Measurements from ENCODE around the gene CAPN1. TPM values are rescaled to one million over a fixed set of nuclear protein-coding genes. Genes with fewer than 3 reads are reported as not detected.

The CAPN1 gene
- polyA plus RNA-seq, 1 donor from 2014 or later = 102 TPM

GRCh38 chr11:65241692-65242091, 60.0 kb downstream of the CAPN1 start:
- Histone ChIP-seq H3K4me2 (ENCODE audit: low read length) (no peak overlapping the region), H3F3A (ENCODE audit: insufficient read depth, low read length, poor library complexity, severe bottlenecking) (no peaks in the 10 kb centered on the region), H3K36me3 (ENCODE audit: insufficient read depth, low read length) (no peaks in the 10 kb centered on the region), H3K4me3 (ENCODE audit: low read length) (no peak overlapping the region), H3K9me2 (ENCODE audit: insufficient read depth, low read length) (no peaks in the 10 kb centered on the region), H3K9me3 (ENCODE audit: low read length) (no peaks in the 10 kb centered on the region), H3K27me3 (ENCODE audit: insufficient read depth, low read depth, low read length) (no peaks in the 10 kb centered on the region), H3K9ac (ENCODE audit: low read length) (no peak overlapping the region), H3K27ac (ENCODE audit: low read length) (no peak overlapping the region), H2AFZ (ENCODE audit: low read depth, low read length) (no peak overlapping the region), H3K79me2 (replicated peaks; ENCODE audit: insufficient read depth, low read length) (no peaks in the 10 kb centered on the region), H4K20me1 (ENCODE audit: insufficient read depth) (no peaks in the 10 kb centered on the region)
- TF ChIP-seq REST (IDR thresholded peaks at IDR 0.05; ENCODE audit: borderline replicate concordance) (no peak), SMC3 (conservative IDR thresholded peaks at IDR 0.05; ENCODE audit: poor library complexity) (no peak), MXI1 (conservative IDR thresholded peaks at IDR 0.05; ENCODE audit: poor library complexity, severe bottlenecking) (no peak), EP300 (conservative IDR thresholded peaks at IDR 0.05; ENCODE audit: poor library complexity, severe bottlenecking) (no peak), POLR2AphosphoS5 (IDR thresholded peaks at IDR 0.05) (no peak), RAD21 (conservative IDR thresholded peaks at IDR 0.05) (no peak), TAF1 (IDR thresholded peaks at IDR 0.05; ENCODE audit: low read depth) (no peak), CTCF (IDR thresholded peaks at IDR 0.05; ENCODE audit: poor library complexity, severe bottlenecking) (no peak), EZH2 (IDR thresholded peaks at IDR 0.05; ENCODE audit: borderline replicate concordance, insufficient read depth, low read length, poor library complexity, severe bottlenecking) (no peak)

- TF ChIP-seq EP300 (conservative IDR thresholded peaks at IDR 0.05; ENCODE audit: poor library complexity, severe bottlenecking) (no peak), EZH2 (IDR thresholded peaks at IDR 0.05; ENCODE audit: borderline replicate concordance, insufficient read depth, low read length, poor library complexity, severe bottlenecking) (no peak), POLR2AphosphoS5 (IDR thresholded peaks at IDR 0.05) (no peak), TAF1 (IDR thresholded peaks at IDR 0.05; ENCODE audit: low read depth) (no peak), RAD21 (conservative IDR thresholded peaks at IDR 0.05) (no peak), SMC3 (conservative IDR thresholded peaks at IDR 0.05; ENCODE audit: poor library complexity) (no peak), CTCF (IDR thresholded peaks at IDR 0.05; ENCODE audit: poor library complexity, severe bottlenecking) (no peak), MXI1 (conservative IDR thresholded peaks at IDR 0.05; ENCODE audit: poor library complexity, severe bottlenecking) (no peak), REST (IDR thresholded peaks at IDR 0.05; ENCODE audit: borderline replicate concordance) (no peak)
- Histone ChIP-seq H3K79me2 (replicated peaks; ENCODE audit: insufficient read depth, low read length) (no peaks in the 10 kb centered on the region), H2AFZ (ENCODE audit: low read depth, low read length) (no peak overlapping the region), H3F3A (ENCODE audit: insufficient read depth, low read length, poor library complexity, severe bottlenecking) (no peaks in the 10 kb centered on the region), H3K9me2 (ENCODE audit: insufficient read depth, low read length) (no peaks in the 10 kb centered on the region), H3K4me3 (ENCODE audit: low read length) (no peak overlapping the region), H3K4me2 (ENCODE audit: low read length) (no peak overlapping the region), H3K9ac (ENCODE audit: low read length) (no peak overlapping the region), H3K27ac (ENCODE audit: low read length) (no peak overlapping the region), H4K20me1 (ENCODE audit: insufficient read depth) (no peaks in the 10 kb centered on the region), H3K36me3 (ENCODE audit: insufficient read depth, low read length) (no peaks in the 10 kb centered on the region), H3K9me3 (ENCODE audit: low read length) (no peaks in the 10 kb centered on the region), H3K27me3 (ENCODE audit: insufficient read depth, low read depth, low read length) (no peaks in the 10 kb centered on the region)
These were observed 60.7 kb downstream of the CAPN1 start for GRCh38 chr11:65242389-65242788.
